HG03196 (cell line): ENCODE measurements around the gene DCHS2.
"Not testable (repeated sequence)": the region's sequence is repeated elsewhere in the genome, so short reads cannot be mapped to it uniquely, and the experiment has no call there.

Experiments used
- ATAC-seq: cut with Tn5 transposase; IDR thresholded peaks from one replicate; pipeline ENCODE4 v1.9.1; 2021; ENCODE audit not compliant: unreplicated experiment

DCHS2 gene

GRCh38 chr4:154230723-154231122, 260.9 kb downstream of the DCHS2 start:
- ATAC-seq = no peak

GRCh38 chr4:154230091-154230490, 261.5 kb downstream of the DCHS2 start:
- ATAC-seq = no peak

GRCh38 chr4:154222875-154223274, 268.7 kb downstream of the DCHS2 start:
- no peak for ATAC-seq

DNA sequence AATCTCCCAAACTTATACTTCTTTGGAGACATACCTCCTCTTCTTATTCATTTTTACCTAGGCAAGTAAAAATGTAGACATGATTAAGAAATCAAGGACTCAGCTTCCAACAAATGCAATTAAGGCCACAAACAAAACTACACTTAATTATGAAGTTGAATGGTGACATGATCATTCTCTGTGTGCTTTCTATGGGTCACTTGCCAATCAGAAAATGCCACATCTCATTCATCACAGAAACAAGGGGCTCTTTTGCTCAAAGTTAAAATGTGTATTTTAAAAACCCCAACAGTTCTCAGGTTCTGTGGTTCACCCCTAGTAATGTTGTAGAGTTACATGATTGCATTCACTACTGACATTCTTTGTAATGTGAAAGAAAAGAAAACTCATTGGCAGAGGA, 273.5 kb downstream of the DCHS2 start:
- no peak for ATAC-seq

DNA sequence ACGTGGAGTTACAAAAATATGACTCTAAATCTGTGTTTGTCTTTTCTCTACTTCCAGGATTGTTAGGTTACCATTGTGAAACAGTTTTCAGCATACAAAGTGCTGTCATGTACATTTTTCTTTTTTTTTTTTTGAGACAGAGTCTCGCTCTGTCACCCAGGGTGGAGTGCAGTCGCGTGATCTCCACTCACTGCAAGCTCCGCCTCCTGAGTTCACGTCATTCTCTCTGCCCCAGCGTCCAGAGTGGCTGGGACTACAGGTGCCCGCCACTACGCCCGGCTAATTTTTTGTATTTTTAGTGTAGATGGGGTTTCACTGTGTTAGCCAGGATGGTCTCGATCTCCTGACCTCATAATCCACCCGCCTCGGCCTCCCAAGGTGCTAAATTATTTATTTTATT, 274.2 kb downstream of the DCHS2 start:
- ATAC-seq = not testable (repeated sequence)

DNA sequence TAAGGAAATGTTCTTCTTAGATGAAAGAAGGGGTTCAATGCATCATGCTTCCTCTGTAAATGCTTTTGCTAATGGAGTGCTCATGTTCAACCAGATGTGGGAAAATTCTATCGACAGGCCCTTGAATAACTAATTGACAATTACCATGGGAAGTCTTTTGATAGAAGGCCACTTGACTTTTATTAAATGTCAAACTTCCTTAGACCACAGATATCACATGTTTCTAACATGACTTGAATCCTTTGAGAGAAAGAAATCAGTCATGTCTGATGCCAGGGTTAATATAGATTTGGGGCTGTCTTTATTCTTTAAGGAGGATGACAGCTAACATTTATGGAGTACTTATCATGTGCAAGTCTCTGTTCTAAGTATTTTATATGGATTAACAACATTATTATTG, 280.1 kb downstream of the DCHS2 start:
- ATAC-seq = no peak

GRCh38 chr4:154208424-154208823, 283.2 kb downstream of the DCHS2 start:
- no peak for ATAC-seq

DNA sequence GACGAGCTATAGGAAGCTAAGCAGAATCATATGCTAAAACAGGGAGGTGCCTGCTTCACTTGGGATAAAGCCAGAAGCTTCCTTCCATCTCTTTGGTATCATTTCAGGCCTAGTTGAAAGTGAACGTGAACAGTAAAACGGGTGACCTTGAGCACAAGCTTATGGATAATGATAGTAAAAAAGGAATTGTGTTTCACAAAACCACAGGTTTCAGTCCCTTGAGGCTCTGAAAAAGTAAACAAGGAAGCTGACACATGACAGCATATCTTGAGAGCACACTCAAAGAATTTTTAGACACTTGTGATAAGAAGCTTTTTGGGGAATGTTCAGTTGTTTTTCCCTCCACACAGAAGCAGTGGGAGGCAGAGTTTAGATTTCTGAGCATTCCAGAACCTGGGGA, 286.1 kb downstream of the DCHS2 start:
- ATAC-seq = no peak

GRCh38 chr4:154194649-154195048, 296.9 kb downstream of the DCHS2 start:
- no peak for ATAC-seq

GRCh38 chr4:154192585-154192984, 299.0 kb downstream of the DCHS2 start:
- ATAC-seq = no peak

- ATAC-seq = no peak
These were observed 302.3 kb downstream of the DCHS2 start for GRCh38 chr4:154189346-154189745.

DNA sequence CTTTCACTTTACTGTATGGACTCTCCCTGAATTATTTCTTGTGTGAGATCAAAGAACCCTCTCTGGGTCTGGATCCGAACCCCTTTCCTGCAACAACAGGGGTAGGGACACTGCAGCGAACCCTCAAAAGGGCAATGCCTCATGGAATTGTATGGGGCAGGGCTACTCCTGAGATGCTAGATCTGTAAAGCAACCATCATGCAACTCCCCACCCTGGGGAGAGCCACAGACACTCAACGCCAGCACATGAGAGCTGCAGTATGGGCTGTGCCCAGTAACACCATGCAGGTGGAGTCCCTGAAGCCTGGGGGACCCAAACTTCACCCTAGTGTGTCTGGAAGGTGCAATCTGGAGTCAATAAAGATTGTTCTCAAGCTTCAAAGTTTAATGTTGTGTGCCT, 304.7 kb downstream of the DCHS2 start:
- no peak for ATAC-seq

- no peak for ATAC-seq
These were observed 305.6 kb downstream of the DCHS2 start for GRCh38 chr4:154186035-154186434.

DNA sequence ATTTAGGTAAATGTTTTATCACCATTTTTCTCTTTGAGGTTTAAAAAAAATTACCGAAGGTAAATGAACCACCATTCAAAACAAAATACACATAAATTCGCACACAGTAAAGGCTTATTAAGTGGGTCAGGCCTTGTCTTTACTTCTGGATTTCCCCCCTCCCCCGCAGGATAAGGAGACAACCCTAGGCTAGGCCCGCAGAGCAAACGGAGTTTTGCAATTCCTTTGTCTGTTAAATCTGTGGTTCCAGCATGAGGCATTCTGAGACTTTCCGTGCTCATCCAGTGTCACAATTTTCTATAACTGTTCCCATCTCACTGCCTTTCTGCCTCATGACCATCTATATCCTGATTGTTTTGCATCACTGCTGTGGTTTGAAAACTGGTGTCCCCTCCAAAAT, 307.4 kb downstream of the DCHS2 start:
- ATAC-seq = no peak

DNA sequence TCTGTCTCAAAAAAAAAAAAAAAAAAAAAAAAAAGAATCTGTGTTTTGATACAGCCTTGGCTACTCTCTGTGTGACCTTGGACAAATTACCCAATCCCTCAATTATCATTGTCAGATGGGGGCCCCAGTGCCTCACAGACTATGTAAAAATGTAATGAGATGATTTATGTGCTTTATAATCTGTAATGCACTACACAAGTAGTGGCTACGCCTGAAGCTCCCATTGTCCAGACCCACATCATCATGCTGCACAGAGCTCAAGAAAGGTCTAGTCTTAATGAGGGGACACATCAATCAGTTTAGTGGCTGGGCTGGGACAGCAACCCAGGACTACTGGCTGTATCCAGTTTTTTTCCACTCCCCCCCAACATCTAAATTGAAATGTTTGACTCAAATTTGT, 308.3 kb downstream of the DCHS2 start:
- no peak for ATAC-seq
